ENCODE measurements around the gene ZNF880.
A peak's percentile ranks its signal among the peaks of the same experiment; 100 is the strongest.
"Not testable (repeated sequence)": the region's sequence is repeated elsewhere in the genome, so short reads cannot be mapped to it uniquely, and the experiment has no call there.

The ZNF880 gene

GRCh38 chr19:52369559-52370340 is at the start of gene ZNF880:
Gene ZNF880 (plus strand): TSS chr19:52369923. CDS start chr19:52369966, 43 bp downstream.
- DNase-seq (ENCODE audit: low spot score): peak; percentile 83

GRCh38 chr19:52322429-52322828 is 47.3 kb upstream of the ZNF880 start:
- no peak for DNase-seq (ENCODE audit: low spot score)

- no peak for DNase-seq (ENCODE audit: low spot score)
Observed at GRCh38 chr19:52331757-52332156, 38.0 kb upstream of the ZNF880 start.

- DNase-seq (ENCODE audit: low spot score): no peak
Observed at GRCh38 chr19:52335768-52336116, 34.0 kb upstream of the ZNF880 start.

GRCh38 chr19:52336117-52336790 is 33.5 kb upstream of the ZNF880 start, which contains the start of gene ZNF610:
Gene ZNF610 (plus strand): TSS chr19:52336243. CDS start chr19:52349173, 12,930 bp downstream.
- peak; percentile 68 for DNase-seq (ENCODE audit: low spot score)

GRCh38 chr19:52336791-52337381 is 32.8 kb upstream of the ZNF880 start:
- peak; percentile 9 for DNase-seq (ENCODE audit: low spot score)

GRCh38 chr19:52339022-52339421 is 30.7 kb upstream of the ZNF880 start:
- DNase-seq (ENCODE audit: low spot score): not testable (repeated sequence)

GRCh38 chr19:52343548-52343947 is 26.2 kb upstream of the ZNF880 start:
- DNase-seq (ENCODE audit: low spot score): peak; percentile 16

- no peak for DNase-seq (ENCODE audit: low spot score)
Observed at GRCh38 chr19:52345162-52345561, 24.6 kb upstream of the ZNF880 start.

- DNase-seq (ENCODE audit: low spot score): no peak
Observed at GRCh38 chr19:52351512-52351911, 18.2 kb upstream of the ZNF880 start.

GRCh38 chr19:52366414-52366824 is 3.3 kb upstream of the ZNF880 start:
- no peak for DNase-seq (ENCODE audit: low spot score)

GRCh38 chr19:52370341-52370710 is 603 bp downstream of the ZNF880 start:
- DNase-seq (ENCODE audit: low spot score): no peak

GRCh38 chr19:52391135-52391534 is 21.4 kb downstream of the ZNF880 start:
- no peak for DNase-seq (ENCODE audit: low spot score)

GRCh38 chr19:52397310-52398080 is 27.8 kb downstream of the ZNF880 start, which contains the start of gene ZNF528:
Gene ZNF528 (plus strand): TSS chr19:52397849. CDS start chr19:52402014, 4,165 bp downstream.
- DNase-seq (ENCODE audit: low spot score): peak; percentile 78

GRCh38 chr19:52398081-52398441 is 28.3 kb downstream of the ZNF880 start:
- DNase-seq (ENCODE audit: low spot score): peak; percentile 2

GRCh38 chr19:52410276-52410675 is 40.6 kb downstream of the ZNF880 start:
- DNase-seq (ENCODE audit: low spot score): no peak

- DNase-seq (ENCODE audit: low spot score): no peak
Observed at GRCh38 chr19:52415711-52416110, 46.0 kb downstream of the ZNF880 start.

GRCh38 chr19:52428937-52429336 is 59.2 kb downstream of the ZNF880 start, which contains the start of gene ZNF534:
Gene ZNF534 (plus strand): TSS chr19:52429148. CDS start chr19:52431475, 2,327 bp downstream.
- DNase-seq (ENCODE audit: low spot score): no peak

Measured in HuH-7 (cell line).